ENCODE results near the gene RIOX2.

The RIOX2 gene

DNA sequence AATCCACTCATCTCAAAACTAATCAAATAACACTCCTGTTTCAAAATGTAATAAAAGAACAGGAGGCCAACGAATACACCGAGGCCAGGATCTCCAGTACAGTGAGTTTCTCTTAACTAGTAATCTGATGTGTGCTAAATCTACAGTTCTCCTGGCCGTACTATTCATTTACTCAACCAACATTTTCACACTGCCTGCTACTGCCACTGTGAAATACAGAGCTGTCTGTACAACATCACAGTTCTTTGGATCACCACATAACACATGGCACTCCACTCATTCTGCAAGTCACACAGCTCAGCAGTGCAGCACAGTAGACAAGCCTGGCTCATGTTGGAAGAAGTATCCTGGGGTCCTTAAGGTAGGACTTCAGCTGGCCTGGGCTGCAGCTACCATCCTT is 21.9 kb downstream of the RIOX2 start:
- Histone ChIP-seq H4K20me1 (ENCODE audit: insufficient read depth, low read length) (no peaks in the 10 kb centered on the region), H3K9me3 (replicated peaks; ENCODE audit: insufficient read depth, low read length) (no peaks in the 10 kb centered on the region), H3K79me2 (ENCODE audit: low read length) (no peaks in the 10 kb centered on the region), H3K4me2 (ENCODE audit: low read depth, low read length) (no peak overlapping the region), H3K4me1 (ENCODE audit: low read length) (no peaks in the 10 kb centered on the region), H3K9ac (ENCODE audit: low read length) (no peak overlapping the region), H2AFZ (ENCODE audit: low read length) (no peak overlapping the region), H3F3A (ENCODE audit: insufficient read depth, low read length) (no peaks in the 10 kb centered on the region), H3K36me3 (replicated peaks; ENCODE audit: insufficient read depth, low read length) (peaks cover 5% of the 10 kb centered on the region; the same call in 1 of the 2 replicates), H3K9me2 (replicated peaks; ENCODE audit: insufficient read depth, low read length) (no peaks in the 10 kb centered on the region), H3K27me3 (replicated peaks; ENCODE audit: insufficient read depth, low read length) (no peaks in the 10 kb centered on the region), H3K27ac (ENCODE audit: low read length) (no peak overlapping the region), H3K4me3 (ENCODE audit: low read length) (no peak overlapping the region)
- no peak for TF ChIP-seq CTCF (IDR thresholded peaks at IDR 0.05; ENCODE audit: low read length)
- TF ChIP-seq EZH2 (optimal IDR thresholded peaks at IDR 0.05; ENCODE audit: low read depth, low read length): no peak
- no peak for TF ChIP-seq EZH2phosphoT487 (IDR thresholded peaks at IDR 0.05; ENCODE audit: low read length)
- DNase-seq: no peak

GRCh38 chr3:97949743-97950142 is 22.5 kb downstream of the RIOX2 start:
- no peak overlapping the region for H2AFZ ChIP-seq (ENCODE audit: low read length)
- peaks cover 4% of the 10 kb centered on the region; the same call in 1 of the 2 replicates for H3K36me3 ChIP-seq (replicated peaks; ENCODE audit: insufficient read depth, low read length)
- TF ChIP-seq EZH2 (optimal IDR thresholded peaks at IDR 0.05; ENCODE audit: low read depth, low read length) (no peak), EZH2phosphoT487 (IDR thresholded peaks at IDR 0.05; ENCODE audit: low read length) (no peak), CTCF (IDR thresholded peaks at IDR 0.05; ENCODE audit: low read length) (no peak)

DNA sequence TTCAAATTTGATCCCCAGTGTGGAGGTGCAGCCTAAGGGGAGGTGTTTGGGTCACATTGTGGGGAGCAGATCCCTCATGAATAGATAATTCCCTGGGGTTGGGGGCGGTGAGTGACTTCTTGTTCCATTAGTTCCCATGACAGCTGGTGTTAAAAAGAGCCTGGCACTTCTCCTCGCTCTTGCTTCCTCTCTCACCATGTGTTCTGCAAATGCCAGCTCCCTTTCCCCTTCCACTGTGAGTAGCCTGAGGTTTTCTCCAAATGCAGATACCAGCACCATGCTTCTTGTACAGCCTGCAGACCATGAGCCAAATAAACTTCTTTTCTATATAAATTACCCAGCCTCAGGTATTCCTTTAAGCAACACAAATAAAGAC is 23.1 kb downstream of the RIOX2 start:
- Histone ChIP-seq H3K36me3 (replicated peaks; ENCODE audit: insufficient read depth, low read length) (peaks cover 4% of the 10 kb centered on the region; the same call in 1 of the 2 replicates), H3K4me2 (ENCODE audit: low read depth, low read length) (no peak overlapping the region)

More at GRCh38 chr3:97949743-97950142, 22.5 kb downstream of the RIOX2 start:
- Histone ChIP-seq H3K27ac (ENCODE audit: low read length) (no peak overlapping the region), H3K4me1 (ENCODE audit: low read length) (no peaks in the 10 kb centered on the region), H4K20me1 (ENCODE audit: insufficient read depth, low read length) (no peaks in the 10 kb centered on the region), H3K4me3 (ENCODE audit: low read length) (no peak overlapping the region), H3F3A (ENCODE audit: insufficient read depth, low read length) (no peaks in the 10 kb centered on the region), H3K27me3 (replicated peaks; ENCODE audit: insufficient read depth, low read length) (no peaks in the 10 kb centered on the region), H3K79me2 (ENCODE audit: low read length) (no peaks in the 10 kb centered on the region), H3K9me2 (replicated peaks; ENCODE audit: insufficient read depth, low read length) (no peaks in the 10 kb centered on the region), H3K9me3 (replicated peaks; ENCODE audit: insufficient read depth, low read length) (no peaks in the 10 kb centered on the region), H3K9ac (ENCODE audit: low read length) (no peak overlapping the region), H3K4me2 (ENCODE audit: low read depth, low read length) (no peak overlapping the region)
- no peak for DNase-seq

More for the DNA sequence above, 23.1 kb downstream of the RIOX2 start:
- Histone ChIP-seq H3K4me1 (ENCODE audit: low read length) (no peaks in the 10 kb centered on the region), H3K27ac (ENCODE audit: low read length) (no peak overlapping the region), H3K9ac (ENCODE audit: low read length) (no peak overlapping the region), H3F3A (ENCODE audit: insufficient read depth, low read length) (no peaks in the 10 kb centered on the region), H3K27me3 (replicated peaks; ENCODE audit: insufficient read depth, low read length) (no peaks in the 10 kb centered on the region), H3K79me2 (ENCODE audit: low read length) (no peaks in the 10 kb centered on the region), H3K9me3 (replicated peaks; ENCODE audit: insufficient read depth, low read length) (no peaks in the 10 kb centered on the region), H3K4me3 (ENCODE audit: low read length) (no peak overlapping the region), H3K9me2 (replicated peaks; ENCODE audit: insufficient read depth, low read length) (no peaks in the 10 kb centered on the region), H2AFZ (ENCODE audit: low read length) (no peak overlapping the region), H4K20me1 (ENCODE audit: insufficient read depth, low read length) (no peaks in the 10 kb centered on the region)
- no peak for DNase-seq
- TF ChIP-seq CTCF (IDR thresholded peaks at IDR 0.05; ENCODE audit: low read length): no peak
- TF ChIP-seq EZH2 (optimal IDR thresholded peaks at IDR 0.05; ENCODE audit: low read depth, low read length): no peak
- TF ChIP-seq EZH2phosphoT487 (IDR thresholded peaks at IDR 0.05; ENCODE audit: low read length): no peak
